ENCODE measurements around the gene MYH7B. TPM values are rescaled to one million over a fixed set of nuclear protein-coding genes. Genes with fewer than 3 reads are reported as not detected.

Gene MYH7B
- total and polyA plus RNA-seq, 5 experiments from 2014 or later = 0.49 to 0.83 (median 0.82) TPM; not detected in 2

- Mint-ChIP-seq H3K9me3 (no peaks in the 10 kb centered on the region), H3K36me3 (no peaks in the 10 kb centered on the region), H3K27me3 (peaks cover 0 to 4% (median 0%) of the 10 kb centered on the region in 5 donors), H3K27ac (no peak overlapping the region), H3K4me3 (no peak overlapping the region), H3K4me1 (no peaks in the 10 kb centered on the region)
- DNase-seq (peak in 1 of 10 donors; percentile 23), ATAC-seq (no peak)
- POLR2A ChIA-PET = interaction anchor here (0.5 to 1.1 kb wide), 2 partner anchors 98 to 767 kb away, joined by 4 read pairs; partner anchors contain the start of gene GGT7
These were observed 14.6 kb downstream of the MYH7B start for GRCh38 chr20:34970193-34970840.

- POLR2A ChIA-PET = interaction anchor here (0.5 kb wide), 1 partner anchor 766 kb away, joined by 4 read pairs; no protein-coding TSS in a partner anchor
- peak overlapping the region in 1 of 10 donors; percentile 70 for H3K27ac Mint-ChIP-seq
- H3K4me1 Mint-ChIP-seq = no peaks in the 10 kb centered on the region
- no peak for DNase-seq
- no peak overlapping the region for H3K4me3 Mint-ChIP-seq
- H3K9me3 Mint-ChIP-seq = no peaks in the 10 kb centered on the region
- ATAC-seq = no peak
- no peaks in the 10 kb centered on the region for H3K36me3 Mint-ChIP-seq
- H3K27me3 Mint-ChIP-seq = peaks cover 0 to 4% (median 0%) of the 10 kb centered on the region in 5 donors
These were observed 15.3 kb downstream of the MYH7B start for GRCh38 chr20:34970846-34971560.

- Mint-ChIP-seq H3K27ac (no peak overlapping the region), H3K27me3 (peaks cover 0 to 4% (median 0%) of the 10 kb centered on the region in 5 donors), H3K9me3 (no peaks in the 10 kb centered on the region), H3K4me1 (no peaks in the 10 kb centered on the region), H3K4me3 (no peak overlapping the region), H3K36me3 (no peaks in the 10 kb centered on the region)
- POLR2A ChIA-PET = no interaction called here
- ATAC-seq (no peak), DNase-seq (no peak)
These were observed 16.0 kb downstream of the MYH7B start for GRCh38 chr20:34971561-34972235.

GRCh38 chr20:34974246-34974645, 18.6 kb downstream of the MYH7B start:
- Mint-ChIP-seq H3K27ac (no peak overlapping the region), H3K27me3 (peaks cover 2 to 18% (median 12%) of the 10 kb centered on the region in 5 donors), H3K36me3 (no peaks in the 10 kb centered on the region), H3K4me1 (no peaks in the 10 kb centered on the region), H3K4me3 (no peak overlapping the region), H3K9me3 (no peaks in the 10 kb centered on the region)
- POLR2A ChIA-PET = no interaction called here
- ATAC-seq = no peak
- DNase-seq = no peak

GRCh38 chr20:34976286-34976685, 20.6 kb downstream of the MYH7B start:
- H3K27me3 Mint-ChIP-seq = peaks cover 3 to 31% (median 14%) of the 10 kb centered on the region in 5 donors
- no peaks in the 10 kb centered on the region for H3K9me3 Mint-ChIP-seq
- H3K36me3 Mint-ChIP-seq = no peaks in the 10 kb centered on the region
- POLR2A ChIA-PET = no interaction called here
- H3K4me1 Mint-ChIP-seq = no peaks in the 10 kb centered on the region
- DNase-seq (peak in 1 of 10 donors; percentile 18), ATAC-seq (no peak)
- no peak overlapping the region for H3K4me3 Mint-ChIP-seq
- peak overlapping the region in 1 of 10 donors; percentile 27 for H3K27ac Mint-ChIP-seq

- Mint-ChIP-seq H3K36me3 (no peaks in the 10 kb centered on the region), H3K9me3 (no peaks in the 10 kb centered on the region), H3K4me1 (peaks cover 0 to 2% (median 0%) of the 10 kb centered on the region in 4 donors), H3K27ac (peak overlapping the region in 1 of 10 donors; percentile 2), H3K4me3 (no peak overlapping the region), H3K27me3 (peaks cover 4 to 39% (median 12%) of the 10 kb centered on the region in 5 donors)
- ATAC-seq = no peak
- peak in 1 of 10 donors; percentile 31 for DNase-seq
- POLR2A ChIA-PET = no interaction called here
These were observed 21.9 kb downstream of the MYH7B start for GRCh38 chr20:34977365-34978091.

GRCh38 chr20:34978092-34978744, 22.6 kb downstream of the MYH7B start:
- Mint-ChIP-seq H3K36me3 (no peaks in the 10 kb centered on the region), H3K4me1 (peaks cover 0 to 2% (median under 1%) of the 10 kb centered on the region in 4 donors), H3K27ac (peak overlapping the region in 2 of 10 donors; percentile 2 to 33), H3K9me3 (no peaks in the 10 kb centered on the region), H3K4me3 (no peak overlapping the region), H3K27me3 (peaks cover 7 to 46% (median 16%) of the 10 kb centered on the region in 5 donors)
- POLR2A ChIA-PET = no interaction called here
- DNase-seq (peak in 1 of 10 donors; percentile 23), ATAC-seq (no peak)

GRCh38 chr20:34979366-34980153, 23.9 kb downstream of the MYH7B start:
- no peak overlapping the region for H3K4me3 Mint-ChIP-seq
- peak in 1 of 10 donors; percentile 45 for DNase-seq
- H3K27ac Mint-ChIP-seq = no peak overlapping the region
- ATAC-seq = no peak
- POLR2A ChIA-PET = no interaction called here
- peaks cover 0 to 3% (median under 1%) of the 10 kb centered on the region in 4 donors for H3K4me1 Mint-ChIP-seq
- peaks cover 7 to 54% (median 18%) of the 10 kb centered on the region in 5 donors for H3K27me3 Mint-ChIP-seq
- H3K9me3 Mint-ChIP-seq = no peaks in the 10 kb centered on the region
- no peaks in the 10 kb centered on the region for H3K36me3 Mint-ChIP-seq

GRCh38 chr20:34980543-34981233, 25.0 kb downstream of the MYH7B start:
- Mint-ChIP-seq H3K4me3 (no peak overlapping the region), H3K27ac (no peak overlapping the region), H3K4me1 (peaks cover 0 to 7% (median 2%) of the 10 kb centered on the region in 4 donors), H3K36me3 (no peaks in the 10 kb centered on the region), H3K9me3 (no peaks in the 10 kb centered on the region), H3K27me3 (peaks cover 7 to 54% (median 18%) of the 10 kb centered on the region in 5 donors)
- POLR2A ChIA-PET = no interaction called here
- ATAC-seq (no peak), DNase-seq (peak in 1 of 10 donors; percentile 63)

GRCh38 chr20:34982270-34983088, 26.8 kb downstream of the MYH7B start:
- no peaks in the 10 kb centered on the region for H3K36me3 Mint-ChIP-seq
- no peak overlapping the region for H3K4me3 Mint-ChIP-seq
- ATAC-seq (no peak), DNase-seq (no peak)
- peaks cover 0 to 7% (median 2%) of the 10 kb centered on the region in 4 donors for H3K4me1 Mint-ChIP-seq
- H3K27ac Mint-ChIP-seq = peak overlapping the region in 2 of 10 donors; percentile 25 to 77
- POLR2A ChIA-PET = no interaction called here
- H3K27me3 Mint-ChIP-seq = peaks cover 2 to 44% (median 13%) of the 10 kb centered on the region in 5 donors
- H3K9me3 Mint-ChIP-seq = no peaks in the 10 kb centered on the region

Measured in naive thymus-derived CD8-positive, alpha-beta T cell (primary cell).